Tibial nerve (tissue), 3 donors: ENCODE data around the gene DNM3.

Source experiments
- POLR2A ChIP-seq, 2 donors: fragments of 450-650 bp; IDR thresholded peaks; one replicate each; pipeline ENCODE4 v1.6.1; 2017; ENCODE audit warnings: antibody characterized with exemption in 2 of 2, mild to moderate bottlenecking in 2 of 2, moderate library complexity in 2 of 2
- TF ChIP-seq, protein P1 (sequence below), 5 experiments: fragments of 200-600 bp in 3 of 5; fragments of 450-650 bp in 2 of 5; sonication (generic) in 3 of 5; IDR thresholded peaks; one replicate each; pipeline ENCODE4 v1.5.1; 2016 to 2019; ENCODE audit warnings: antibody characterized with exemption in 5 of 5, mild to moderate bottlenecking in 3 of 5, moderate library complexity in 2 of 5

DNA sequence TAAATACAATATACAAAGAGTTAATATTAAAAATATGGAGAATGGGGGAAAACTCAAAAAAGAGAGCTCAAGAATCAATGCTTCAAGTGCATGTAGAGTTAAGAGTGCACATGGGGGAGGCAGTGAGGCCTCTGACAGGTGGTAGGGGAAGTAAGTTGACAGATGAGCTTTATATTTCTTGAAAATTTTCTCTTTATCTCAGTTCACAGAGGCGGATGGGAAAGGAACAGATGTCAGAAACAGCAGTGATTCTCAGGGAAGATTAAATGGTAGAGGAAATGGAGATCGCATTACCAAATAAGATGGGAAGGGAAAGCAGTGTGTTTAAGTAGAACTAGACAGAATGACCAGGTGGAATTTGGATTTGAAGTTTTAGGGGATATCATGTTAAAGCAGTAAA is 379.1 kb downstream of the DNM3 start:
- TF ChIP-seq, protein P1, sequence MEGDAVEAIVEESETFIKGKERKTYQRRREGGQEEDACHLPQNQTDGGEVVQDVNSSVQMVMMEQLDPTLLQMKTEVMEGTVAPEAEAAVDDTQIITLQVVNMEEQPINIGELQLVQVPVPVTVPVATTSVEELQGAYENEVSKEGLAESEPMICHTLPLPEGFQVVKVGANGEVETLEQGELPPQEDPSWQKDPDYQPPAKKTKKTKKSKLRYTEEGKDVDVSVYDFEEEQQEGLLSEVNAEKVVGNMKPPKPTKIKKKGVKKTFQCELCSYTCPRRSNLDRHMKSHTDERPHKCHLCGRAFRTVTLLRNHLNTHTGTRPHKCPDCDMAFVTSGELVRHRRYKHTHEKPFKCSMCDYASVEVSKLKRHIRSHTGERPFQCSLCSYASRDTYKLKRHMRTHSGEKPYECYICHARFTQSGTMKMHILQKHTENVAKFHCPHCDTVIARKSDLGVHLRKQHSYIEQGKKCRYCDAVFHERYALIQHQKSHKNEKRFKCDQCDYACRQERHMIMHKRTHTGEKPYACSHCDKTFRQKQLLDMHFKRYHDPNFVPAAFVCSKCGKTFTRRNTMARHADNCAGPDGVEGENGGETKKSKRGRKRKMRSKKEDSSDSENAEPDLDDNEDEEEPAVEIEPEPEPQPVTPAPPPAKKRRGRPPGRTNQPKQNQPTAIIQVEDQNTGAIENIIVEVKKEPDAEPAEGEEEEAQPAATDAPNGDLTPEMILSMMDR (IDR thresholded peaks at IDR 0.05), result no peak
- TF ChIP-seq POLR2A (IDR thresholded peaks at IDR 0.05), result no peak
